Measurements from ENCODE around the gene WDR75.

Gene WDR75

GRCh38 chr2:189516546-189516945 is 75.3 kb downstream of the WDR75 start:
- peak overlapping the region in 1 of 2 donors; percentile 67 for H3K27ac ChIP-seq

GRCh38 chr2:189517847-189518535 is 76.7 kb downstream of the WDR75 start:
- H3K27ac ChIP-seq, result peak overlapping the region in 1 of 2 donors; percentile 6
- no peak for TF ChIP-seq CTCF (IDR thresholded peaks at IDR 0.05)
- H3K4me3 ChIP-seq, result no peak overlapping the region
- DNase-seq (ENCODE audit: low spot score), result no peak

More at GRCh38 chr2:189516546-189516945, 75.3 kb downstream of the WDR75 start:
- H3K4me3 ChIP-seq, result no peak overlapping the region
- no peak for DNase-seq (ENCODE audit: low spot score)
- TF ChIP-seq CTCF (IDR thresholded peaks at IDR 0.05), result no peak

DNA sequence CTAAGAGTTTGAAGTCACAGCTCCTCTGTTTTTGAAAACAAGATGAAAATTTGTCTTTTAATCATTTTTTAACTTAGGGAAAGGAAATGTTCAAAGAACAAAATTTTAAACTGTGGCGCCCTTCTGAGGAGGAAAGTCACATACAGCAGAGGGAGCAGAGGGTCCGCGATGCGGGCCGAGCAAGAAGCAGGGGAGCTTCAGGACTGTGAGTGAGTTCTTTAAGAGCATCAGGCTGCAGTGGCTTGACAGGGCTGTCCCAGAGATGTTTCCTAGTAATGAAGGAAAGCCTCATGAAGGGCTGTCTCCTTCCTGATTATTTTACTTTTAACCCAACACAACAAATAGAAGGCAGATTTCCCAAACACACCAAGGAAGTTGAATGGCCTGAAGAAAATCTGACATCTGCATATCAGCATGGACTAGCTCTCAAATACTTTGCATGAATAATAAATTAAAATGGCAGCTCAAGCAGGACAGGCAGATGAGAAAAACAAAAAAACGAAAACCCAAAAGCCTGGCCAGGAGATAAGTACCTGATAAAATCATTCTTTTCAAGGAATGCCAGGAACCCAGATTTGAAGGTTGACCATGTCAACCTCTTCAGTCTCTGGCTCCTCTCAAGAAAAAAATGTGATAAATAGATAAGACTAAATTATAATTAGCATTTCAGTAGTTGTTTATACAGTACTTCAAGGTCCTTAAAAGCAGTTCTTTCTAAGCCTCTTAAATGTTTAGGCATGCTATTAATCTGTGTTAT is 78.5 kb downstream of the WDR75 start:
- Histone ChIP-seq H3K27ac (no peak overlapping the region), H3K4me3 (no peak overlapping the region)
- no peak for TF ChIP-seq CTCF (IDR thresholded peaks at IDR 0.05)
- DNase-seq (ENCODE audit: low spot score), result no peak

DNA sequence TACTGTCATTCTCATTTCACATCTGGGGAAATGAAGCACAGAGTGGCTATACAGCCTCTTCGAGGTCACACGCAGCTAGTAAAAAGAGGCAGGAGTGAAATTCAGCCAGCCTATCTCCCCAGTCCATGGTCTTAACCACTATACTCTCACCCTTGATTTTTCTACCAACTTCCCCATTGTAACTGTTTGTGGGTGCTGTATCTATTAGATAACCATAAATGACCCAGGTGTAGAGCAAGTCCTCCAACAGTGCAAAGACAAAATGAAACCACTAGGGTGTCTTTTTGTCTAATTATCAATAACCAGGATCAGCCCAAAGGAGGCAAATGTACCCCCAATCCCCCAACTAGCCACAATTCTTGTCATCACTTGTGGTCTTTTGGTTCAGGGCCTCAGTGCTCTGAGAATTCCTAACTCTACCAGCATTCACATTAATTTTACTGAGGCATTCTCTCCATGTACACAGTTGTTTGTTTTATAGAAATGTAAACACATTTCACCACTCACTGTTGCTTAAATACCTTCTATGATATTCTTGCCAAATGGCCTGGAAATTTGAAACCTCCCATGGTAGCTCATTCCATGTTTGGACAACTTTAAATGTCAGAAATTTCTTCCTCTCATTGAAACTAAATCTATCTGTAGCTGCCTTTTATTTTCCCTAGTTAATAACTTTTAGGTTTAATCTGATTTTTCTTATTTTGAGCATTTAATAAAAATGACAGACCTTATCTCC is 80.6 kb downstream of the WDR75 start:
- peak overlapping the region in 1 of 2 donors; percentile 65 for H3K27ac ChIP-seq
- DNase-seq (ENCODE audit: low spot score), result no peak
- H3K4me3 ChIP-seq, result no peak overlapping the region
- TF ChIP-seq CTCF (IDR thresholded peaks at IDR 0.05), result no peak

DNA sequence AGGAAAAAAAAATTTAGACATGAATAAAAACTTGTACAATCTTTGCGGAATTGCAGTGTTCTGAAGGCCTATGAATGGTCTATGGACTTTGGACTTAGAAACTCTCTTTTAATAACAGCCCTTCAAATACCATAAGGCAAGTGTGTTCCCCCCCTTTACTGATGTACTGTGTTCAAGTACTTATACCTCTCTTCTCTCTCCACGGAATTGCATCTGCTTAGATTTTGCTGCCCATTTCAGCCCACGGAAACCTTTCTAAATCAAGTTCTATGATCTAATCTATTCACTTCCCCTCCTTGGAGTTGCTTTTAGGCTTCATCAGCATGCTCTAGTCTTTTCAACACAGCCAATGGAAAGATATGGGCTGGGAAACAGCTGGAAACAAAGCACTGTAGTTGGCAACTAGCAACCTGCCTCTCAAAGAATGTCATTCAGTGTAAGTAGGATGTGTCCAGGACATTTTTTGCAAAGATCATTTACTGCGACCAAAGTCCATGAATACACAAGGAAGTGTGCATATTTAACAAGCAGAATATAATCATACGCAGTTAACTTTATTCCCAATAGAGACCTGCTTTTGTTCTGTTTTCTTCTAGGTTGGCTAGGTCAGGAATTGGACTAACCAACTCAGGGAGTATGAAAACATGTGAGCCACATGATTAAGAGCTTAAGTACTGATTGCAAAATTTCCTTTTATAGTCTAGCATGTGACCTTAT is 81.3 kb downstream of the WDR75 start:
- Histone ChIP-seq H3K27ac (peak overlapping the region in 1 of 2 donors; percentile 65), H3K4me3 (no peak overlapping the region)
- DNase-seq (ENCODE audit: low spot score), result no peak
- TF ChIP-seq CTCF (IDR thresholded peaks at IDR 0.05), result no peak

- no peak overlapping the region for H3K4me3 ChIP-seq
- no peak for DNase-seq (ENCODE audit: low spot score)
- no peak overlapping the region for H3K27ac ChIP-seq
- TF ChIP-seq CTCF (IDR thresholded peaks at IDR 0.05), result no peak
These were observed 83.5 kb downstream of the WDR75 start for GRCh38 chr2:189524746-189525145.
